Suprapubic skin (tissue), 4 donors: ENCODE measurements around the gene AUTS2.

Experiments
- CTCF ChIP-seq, 2 donors: fragments of 200-600 bp in 1 of 2; fragments of 450-650 bp in 1 of 2; sonication (generic) in 1 of 2; IDR thresholded peaks; one replicate each; pipeline ENCODE4 v1.5.1; 2016 to 2019; ENCODE audit warnings: antibody characterized with exemption in 2 of 2, mild to moderate bottlenecking in 1 of 2, moderate library complexity in 1 of 2
- EP300 ChIP-seq: sonication (generic); formaldehyde crosslinking; IDR thresholded peaks from one replicate; pipeline ENCODE4 v1.6.1; 2017; ENCODE audit warnings: antibody characterized with exemption
- POLR2A ChIP-seq, 2 donors: fragments of 450-650 bp; IDR thresholded peaks; one replicate each; pipeline ENCODE4 v1.6.1; 2017; ENCODE audit warnings: antibody characterized with exemption in 2 of 2, mild to moderate bottlenecking in 2 of 2, moderate library complexity in 2 of 2
- POLR2AphosphoS5 ChIP-seq, 3 donors: sonication (generic); formaldehyde crosslinking; IDR thresholded peaks; one replicate each; pipeline ENCODE4 v1.6.1; 2017; ENCODE audit warnings: antibody characterized with exemption in 3 of 3

GRCh38 chr7:69564454-69565417 is 33.5 kb upstream of the AUTS2 start:
- TF ChIP-seq CTCF (IDR thresholded peaks at IDR 0.05) (no peak), POLR2A (IDR thresholded peaks at IDR 0.05) (no peak), EP300 (no peak), POLR2AphosphoS5 (IDR thresholded peaks at IDR 0.05) (no peak)
